ENCODE measurements around the gene CAPN15.

DNA sequence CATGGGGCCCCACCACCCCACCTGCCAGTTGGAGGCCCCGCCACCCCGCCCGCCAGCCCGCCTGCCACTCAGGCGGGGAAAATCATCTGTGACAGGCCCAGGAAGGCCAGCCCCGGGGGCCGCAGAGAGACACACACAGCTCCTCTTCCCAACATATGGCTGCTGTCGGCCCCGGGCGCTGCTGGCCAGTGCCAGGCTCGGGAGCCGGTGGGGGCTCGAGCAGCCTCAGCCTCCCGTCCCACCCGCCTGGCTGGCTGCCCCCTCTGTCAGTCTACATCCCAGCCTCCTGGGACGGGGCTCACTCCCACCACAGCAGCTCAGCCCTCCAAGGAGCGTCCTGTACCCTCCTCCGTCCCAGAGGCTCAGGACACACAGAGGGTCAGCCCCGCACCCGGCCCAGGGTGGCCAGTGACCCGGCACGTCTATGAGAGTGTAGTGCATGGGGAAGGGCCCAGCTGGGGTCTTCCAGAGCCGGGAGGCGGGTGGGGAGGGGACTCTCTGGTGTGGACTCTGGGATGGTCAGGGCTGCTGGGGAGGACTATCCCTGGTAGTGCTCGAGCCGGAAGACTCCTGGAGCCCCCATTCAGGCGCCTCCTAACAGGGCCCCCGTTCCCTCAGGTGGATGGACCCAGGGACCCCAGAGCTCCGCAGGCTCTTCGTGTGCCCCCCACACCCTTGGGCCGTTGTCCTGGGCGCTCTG is 29.1 kb downstream of the CAPN15 start:
- TF ChIP-seq, protein P1, sequence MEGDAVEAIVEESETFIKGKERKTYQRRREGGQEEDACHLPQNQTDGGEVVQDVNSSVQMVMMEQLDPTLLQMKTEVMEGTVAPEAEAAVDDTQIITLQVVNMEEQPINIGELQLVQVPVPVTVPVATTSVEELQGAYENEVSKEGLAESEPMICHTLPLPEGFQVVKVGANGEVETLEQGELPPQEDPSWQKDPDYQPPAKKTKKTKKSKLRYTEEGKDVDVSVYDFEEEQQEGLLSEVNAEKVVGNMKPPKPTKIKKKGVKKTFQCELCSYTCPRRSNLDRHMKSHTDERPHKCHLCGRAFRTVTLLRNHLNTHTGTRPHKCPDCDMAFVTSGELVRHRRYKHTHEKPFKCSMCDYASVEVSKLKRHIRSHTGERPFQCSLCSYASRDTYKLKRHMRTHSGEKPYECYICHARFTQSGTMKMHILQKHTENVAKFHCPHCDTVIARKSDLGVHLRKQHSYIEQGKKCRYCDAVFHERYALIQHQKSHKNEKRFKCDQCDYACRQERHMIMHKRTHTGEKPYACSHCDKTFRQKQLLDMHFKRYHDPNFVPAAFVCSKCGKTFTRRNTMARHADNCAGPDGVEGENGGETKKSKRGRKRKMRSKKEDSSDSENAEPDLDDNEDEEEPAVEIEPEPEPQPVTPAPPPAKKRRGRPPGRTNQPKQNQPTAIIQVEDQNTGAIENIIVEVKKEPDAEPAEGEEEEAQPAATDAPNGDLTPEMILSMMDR (conservative IDR thresholded peaks at IDR 0.05; ENCODE audit: low read length), result no peak
- TF ChIP-seq EZH2phosphoT487 (IDR thresholded peaks at IDR 0.05; ENCODE audit: borderline replicate concordance, low read depth, low read length), result no peak
